ENCODE results near the gene RPL12.

GRCh38 chr9:127490535-127491230, 39.5 kb upstream of the RPL12 start:
- TF ChIP-seq CTCF (optimal IDR thresholded peaks at IDR 0.05 in 1 of 3, IDR thresholded peaks at IDR 0.05 in 1 of 3, conservative IDR thresholded peaks at IDR 0.05 in 1 of 3; ENCODE audit: extremely low read depth in 1 of 3, insufficient read depth in 2 of 3, low read length in 3 of 3): no peak
- no peak for TF ChIP-seq EZH2 (IDR thresholded peaks at IDR 0.05; ENCODE audit: low read length)
